ENCODE results near the gene ZNF566. TPM values are rescaled to one million over a fixed set of nuclear protein-coding genes. Genes with fewer than 3 reads are reported as not detected.

The ZNF566 gene
- polyA plus RNA-seq (2011; rRNA removed): 3.5 and 4.9 TPM in 2 replicates
- polyA minus RNA-seq (2011; rRNA and poly(A)+ RNA removed): 5.4 and 6.7 TPM in 2 replicates

GRCh38 chr19:36489118-36489919 lies at the start of gene ZNF566:
TSS of gene ZNF566 (minus strand) at chr19:36489561. CDS start at chr19:36476557, 13,004 bp downstream.
- Histone ChIP-seq H3K4me3 (ENCODE audit: low read depth, low read length) (peak within 1 kb of the TSS; percentile 99), H3K9me3 (ENCODE audit: control insufficient read depth, insufficient read depth, low read length) (peaks cover 20% of the 10 kb centered on the region), H3K27me3 (ENCODE audit: control insufficient read depth, insufficient read depth, low read length) (no peaks in the 10 kb centered on the region), H3K27ac (ENCODE audit: low read depth, low read length) (peak within 1 kb of the TSS; percentile 98)
- CTCF ChIA-PET: interaction anchor here (0.6 to 1.4 kb wide), 3 partner anchors 10 to 110 kb away, joined by 3 to 11 read pairs (median 5); partner anchors contain the start of gene ZFP14
- peak; percentile 94 for DNase-seq (ENCODE audit: low read depth, low spot score)
- peak; percentile 16; the same call in 1 of the 2 replicates for TF ChIP-seq CTCF (IDR thresholded peaks at IDR 0.05; ENCODE audit: low read depth, low read length)
- POLR2A ChIA-PET: interaction anchor here (0.5 to 2.5 kb wide), 6 partner anchors 10 to 275 kb away, joined by 3 to 17 read pairs (median 6); partner anchors contain the start of genes ZFP82, ZNF146, ZNF260 and ZNF529

GRCh38 chr19:36528921-36529518 lies 39.7 kb upstream of the ZNF566 start:
- TF ChIP-seq CTCF (IDR thresholded peaks at IDR 0.05; ENCODE audit: low read depth, low read length): no peak
- Histone ChIP-seq H3K4me3 (ENCODE audit: low read depth, low read length) (peak overlapping the region; percentile 93), H3K27ac (ENCODE audit: low read depth, low read length) (peak overlapping the region; percentile 39), H3K27me3 (ENCODE audit: control insufficient read depth, insufficient read depth, low read length) (no peaks in the 10 kb centered on the region), H3K9me3 (ENCODE audit: control insufficient read depth, insufficient read depth, low read length) (peaks cover 43% of the 10 kb centered on the region)
- DNase-seq (ENCODE audit: low read depth, low spot score): no peak
- ChIA-PET CTCF (interaction anchor here (1.5 kb wide), 1 partner anchor 12 kb away, joined by 3 read pairs; no protein-coding TSS in a partner anchor), POLR2A (interaction anchor here (1.0 to 1.7 kb wide), 6 partner anchors 15 to 138 kb away, joined by 3 to 17 read pairs (median 4); partner anchors contain the start of genes ZFP82, ZNF461, ZNF529 and ZNF566)

GRCh38 chr19:36528194-36528920 lies 39.0 kb upstream of the ZNF566 start, which contains the start of gene ZNF260:
TSS of gene ZNF260 (minus strand) at chr19:36528271. CDS start at chr19:36515238, 13,033 bp downstream.
- H3K4me3 ChIP-seq (ENCODE audit: low read depth, low read length): peak within 1 kb of the TSS; percentile 93
- no peak for TF ChIP-seq CTCF (IDR thresholded peaks at IDR 0.05; ENCODE audit: low read depth, low read length)
- peak within 1 kb of the TSS; percentile 87 for H3K27ac ChIP-seq (ENCODE audit: low read depth, low read length)
- ChIA-PET CTCF (interaction anchor here (1.5 kb wide), 1 partner anchor 13 kb away, joined by 3 read pairs; no protein-coding TSS in a partner anchor), POLR2A (interaction anchor here (0.5 to 1.7 kb wide), 8 partner anchors 16 to 138 kb away, joined by 3 to 17 read pairs (median 4); partner anchors contain the start of genes ZFP82, ZNF382, ZNF461 and ZNF529)
- peaks cover 48% of the 10 kb centered on the region for H3K9me3 ChIP-seq (ENCODE audit: control insufficient read depth, insufficient read depth, low read length)
- no peaks in the 10 kb centered on the region for H3K27me3 ChIP-seq (ENCODE audit: control insufficient read depth, insufficient read depth, low read length)
- DNase-seq (ENCODE audit: low read depth, low spot score): peak; percentile 93

- ChIA-PET POLR2A (interaction anchor here (0.5 to 1.7 kb wide), 7 partner anchors 16 to 139 kb away, joined by 3 to 17 read pairs (median 3); partner anchors contain the start of genes ZNF382, ZNF461, ZNF529 and ZNF566), CTCF (interaction anchor here (1.5 kb wide), 1 partner anchor 13 kb away, joined by 3 read pairs; no protein-coding TSS in a partner anchor)
- Histone ChIP-seq H3K9me3 (ENCODE audit: control insufficient read depth, insufficient read depth, low read length) (peaks cover 45% of the 10 kb centered on the region), H3K4me3 (ENCODE audit: low read depth, low read length) (peak overlapping the region; percentile 93), H3K27me3 (ENCODE audit: control insufficient read depth, insufficient read depth, low read length) (no peaks in the 10 kb centered on the region), H3K27ac (ENCODE audit: low read depth, low read length) (peak overlapping the region; percentile 87)
- TF ChIP-seq CTCF (IDR thresholded peaks at IDR 0.05; ENCODE audit: low read depth, low read length): no peak
- DNase-seq (ENCODE audit: low read depth, low spot score): no peak
Measured at GRCh38 chr19:36527873-36528193, 38.5 kb upstream of the ZNF566 start.
